ENCODE data around the gene RPTOR.

Gene RPTOR

DNA sequence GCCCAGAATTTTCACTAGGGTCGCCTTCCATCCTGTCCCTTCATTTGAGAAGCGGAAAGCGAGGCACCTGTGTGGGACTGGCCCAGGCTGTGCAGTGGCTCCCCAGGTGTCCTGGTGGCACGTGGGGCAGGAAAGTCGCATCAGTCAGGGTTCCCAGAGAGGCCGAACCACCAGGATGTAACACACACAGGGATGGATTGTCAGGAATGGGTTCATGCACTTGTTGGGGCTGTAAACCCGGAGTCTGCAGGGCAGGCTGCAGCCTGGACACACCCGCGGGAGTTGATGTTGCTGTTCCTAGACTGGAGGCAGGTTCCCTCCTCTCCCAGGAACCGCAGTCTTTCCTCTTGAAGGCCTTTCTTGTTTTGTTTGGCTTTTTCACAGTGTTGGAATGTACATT lies 30.7 kb upstream of the RPTOR start:
- FAIRE-seq = no peak
- DNase-seq (ENCODE audit: insufficient read length, low spot score) = no peak
- no peak for TF ChIP-seq CTCF (IDR thresholded peaks at IDR 0.05; ENCODE audit: insufficient read depth, missing control alignments)

GRCh38 chr17:80516171-80516932 lies 28.3 kb upstream of the RPTOR start:
- FAIRE-seq (no peak), DNase-seq (ENCODE audit: insufficient read length, low spot score) (no peak)
- TF ChIP-seq CTCF (IDR thresholded peaks at IDR 0.05; ENCODE audit: insufficient read depth, missing control alignments) = no peak

GRCh38 chr17:80517641-80518040 lies 27.0 kb upstream of the RPTOR start:
- no peak for FAIRE-seq
- TF ChIP-seq CTCF (IDR thresholded peaks at IDR 0.05; ENCODE audit: insufficient read depth, missing control alignments) = no peak
- DNase-seq (ENCODE audit: insufficient read length, low spot score) = no peak

DNA sequence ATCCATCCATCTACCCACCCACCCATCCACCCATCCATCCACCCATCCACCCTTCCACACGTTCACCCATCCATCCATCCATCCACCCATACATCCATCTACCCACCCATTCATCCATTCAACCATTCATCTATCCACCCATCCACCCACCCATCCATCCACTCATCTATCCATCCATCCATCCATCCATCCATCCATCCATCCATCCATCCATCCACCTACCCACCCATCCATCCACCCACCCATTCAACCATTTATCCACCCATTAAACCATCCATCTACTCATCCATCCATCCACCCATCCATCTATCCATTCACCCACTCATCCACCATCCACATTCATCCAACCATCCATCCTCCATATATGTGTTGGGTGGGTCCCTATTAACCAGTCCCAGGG lies 26.2 kb upstream of the RPTOR start:
- DNase-seq (ENCODE audit: insufficient read length, low spot score) = no peak
- no peak for TF ChIP-seq CTCF (IDR thresholded peaks at IDR 0.05; ENCODE audit: insufficient read depth, missing control alignments)
- FAIRE-seq = no peak

GRCh38 chr17:80519091-80519781 lies 25.4 kb upstream of the RPTOR start:
- no peak for TF ChIP-seq CTCF (IDR thresholded peaks at IDR 0.05; ENCODE audit: insufficient read depth, missing control alignments)
- DNase-seq (ENCODE audit: insufficient read length, low spot score) (no peak), FAIRE-seq (peak; percentile 96)

GRCh38 chr17:80520810-80521455 lies 23.7 kb upstream of the RPTOR start:
- TF ChIP-seq CTCF (IDR thresholded peaks at IDR 0.05; ENCODE audit: insufficient read depth, missing control alignments) = no peak
- FAIRE-seq (no peak), DNase-seq (ENCODE audit: insufficient read length, low spot score) (no peak)
